ENCODE measurements around the gene PRSS36.

- TF ChIP-seq SIN3A (IDR thresholded peaks at IDR 0.05; ENCODE audit: borderline replicate concordance, insufficient read depth, low read depth, low read length) (no peak), CTCF (IDR thresholded peaks at IDR 0.05) (no peak), POLR2AphosphoS5 (IDR thresholded peaks at IDR 0.05; ENCODE audit: low read depth, low read length) (no peak), REST (IDR thresholded peaks at IDR 0.05; ENCODE audit: insufficient read depth in 1 of 2, low read depth in 2 of 2, low read length in 1 of 2) (no peak)
Observed at GRCh38 chr16:31131416-31131815, 18.4 kb downstream of the PRSS36 start.
